GM10266 (cell line): ENCODE results near the gene RHOV.
A peak's percentile ranks its signal among the peaks of the same experiment; 100 is the strongest.

Source experiments
- DNase-seq: peaks from one replicate; pipeline ENCODE4 v3.0.0; 2012; ENCODE audit errors: extremely low spot score
- TF ChIP-seq, protein P1 (sequence below): IDR thresholded peaks from 2 replicates; pipeline ENCODE4 v1.5.1; 2012; ENCODE audit warnings: mild to moderate bottlenecking, low read depth; ENCODE audit not compliant: control insufficient read depth, insufficient read depth; ENCODE audit errors: missing control alignments

RHOV gene

DNA sequence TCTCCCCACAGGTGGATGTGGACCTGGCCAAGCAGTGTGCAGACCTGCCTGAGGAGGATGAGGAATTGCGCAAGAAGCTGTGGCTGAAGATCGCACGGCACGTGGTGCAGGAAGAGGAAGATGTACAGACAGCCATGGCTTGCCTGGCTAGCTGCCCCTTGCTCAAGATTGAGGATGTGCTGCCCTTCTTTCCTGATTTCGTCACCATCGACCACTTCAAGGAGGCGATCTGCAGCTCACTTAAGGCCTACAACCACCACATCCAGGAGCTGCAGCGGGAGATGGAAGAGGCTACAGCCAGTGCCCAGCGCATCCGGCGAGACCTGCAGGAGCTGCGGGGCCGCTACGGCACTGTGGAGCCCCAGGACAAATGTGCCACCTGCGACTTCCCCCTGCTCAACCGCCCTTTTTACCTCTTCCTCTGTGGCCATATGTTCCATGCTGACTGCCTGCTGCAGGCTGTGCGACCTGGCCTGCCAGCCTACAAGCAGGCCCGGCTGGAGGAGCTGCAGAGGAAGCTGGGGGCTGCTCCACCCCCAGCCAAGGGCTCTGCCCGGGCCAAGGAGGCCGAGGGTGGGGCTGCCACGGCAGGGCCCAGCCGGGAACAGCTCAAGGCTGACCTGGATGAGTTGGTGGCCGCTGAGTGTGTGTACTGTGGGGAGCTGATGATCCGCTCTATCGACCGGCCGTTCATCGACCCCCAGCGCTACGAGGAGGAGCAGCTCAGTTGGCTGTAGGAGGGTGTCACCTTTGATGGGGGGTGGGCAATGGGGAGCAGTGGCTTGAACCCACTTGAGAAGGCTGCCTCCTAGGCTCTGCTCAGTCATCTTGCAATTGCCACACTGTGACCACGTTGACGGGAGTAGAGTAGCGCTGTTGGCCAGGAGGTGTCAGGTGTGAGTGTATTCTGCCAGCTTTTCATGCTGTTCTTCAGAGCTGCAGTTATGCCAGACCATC lies 28.8 kb upstream of the RHOV start:
- TF ChIP-seq, protein P1, sequence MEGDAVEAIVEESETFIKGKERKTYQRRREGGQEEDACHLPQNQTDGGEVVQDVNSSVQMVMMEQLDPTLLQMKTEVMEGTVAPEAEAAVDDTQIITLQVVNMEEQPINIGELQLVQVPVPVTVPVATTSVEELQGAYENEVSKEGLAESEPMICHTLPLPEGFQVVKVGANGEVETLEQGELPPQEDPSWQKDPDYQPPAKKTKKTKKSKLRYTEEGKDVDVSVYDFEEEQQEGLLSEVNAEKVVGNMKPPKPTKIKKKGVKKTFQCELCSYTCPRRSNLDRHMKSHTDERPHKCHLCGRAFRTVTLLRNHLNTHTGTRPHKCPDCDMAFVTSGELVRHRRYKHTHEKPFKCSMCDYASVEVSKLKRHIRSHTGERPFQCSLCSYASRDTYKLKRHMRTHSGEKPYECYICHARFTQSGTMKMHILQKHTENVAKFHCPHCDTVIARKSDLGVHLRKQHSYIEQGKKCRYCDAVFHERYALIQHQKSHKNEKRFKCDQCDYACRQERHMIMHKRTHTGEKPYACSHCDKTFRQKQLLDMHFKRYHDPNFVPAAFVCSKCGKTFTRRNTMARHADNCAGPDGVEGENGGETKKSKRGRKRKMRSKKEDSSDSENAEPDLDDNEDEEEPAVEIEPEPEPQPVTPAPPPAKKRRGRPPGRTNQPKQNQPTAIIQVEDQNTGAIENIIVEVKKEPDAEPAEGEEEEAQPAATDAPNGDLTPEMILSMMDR, result no peak
- DNase-seq, result no peak

DNA sequence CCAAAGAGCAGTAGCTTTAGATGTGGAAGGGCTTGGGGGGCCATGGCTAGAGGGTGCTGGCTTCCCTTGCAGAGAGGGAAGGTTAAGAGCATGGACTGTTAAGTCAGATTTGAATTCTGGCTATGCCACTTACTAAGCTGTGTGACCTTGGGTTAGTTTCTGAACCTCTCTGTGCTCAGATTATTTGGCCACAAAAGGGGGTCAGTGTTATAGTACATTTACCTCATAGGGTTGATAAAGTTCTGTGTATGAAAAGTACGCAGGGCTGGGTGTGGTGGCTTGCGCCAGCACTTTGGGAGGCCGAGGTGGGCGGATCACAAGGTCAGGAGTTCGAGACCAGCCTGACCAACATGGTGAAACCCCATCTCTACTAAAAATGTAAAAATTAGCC lies 27.0 kb upstream of the RHOV start:
- TF ChIP-seq, protein P1, result no peak

DNA sequence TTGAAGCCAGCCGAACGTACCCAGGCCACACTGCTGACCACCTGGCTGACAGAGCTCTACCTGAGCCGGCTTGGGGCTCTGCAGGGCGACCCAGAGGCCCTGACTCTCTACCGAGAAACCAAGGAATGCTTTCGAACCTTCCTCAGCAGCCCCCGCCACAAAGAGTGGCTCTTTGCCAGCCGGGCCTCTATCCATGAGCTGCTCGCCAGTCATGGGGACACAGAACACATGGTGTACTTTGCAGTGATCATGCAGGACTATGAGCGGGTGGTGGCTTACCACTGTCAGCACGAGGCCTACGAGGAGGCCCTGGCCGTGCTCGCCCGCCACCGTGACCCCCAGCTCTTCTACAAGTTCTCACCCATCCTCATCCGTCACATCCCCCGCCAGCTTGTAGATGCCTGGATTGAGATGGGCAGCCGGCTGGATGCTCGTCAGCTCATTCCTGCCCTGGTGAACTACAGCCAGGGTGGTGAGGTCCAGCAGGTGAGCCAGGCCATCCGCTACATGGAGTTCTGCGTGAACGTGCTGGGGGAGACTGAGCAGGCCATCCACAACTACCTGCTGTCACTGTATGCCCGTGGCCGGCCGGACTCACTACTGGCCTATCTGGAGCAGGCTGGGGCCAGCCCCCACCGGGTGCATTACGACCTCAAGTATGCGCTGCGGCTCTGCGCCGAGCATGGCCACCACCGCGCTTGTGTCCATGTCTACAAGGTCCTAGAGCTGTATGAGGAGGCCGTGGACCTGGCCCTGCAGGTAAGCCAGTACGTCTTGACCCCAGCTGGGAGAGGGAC lies 26.4 kb upstream of the RHOV start:
- DNase-seq, result no peak

More for the DNA sequence above, 27.0 kb upstream of the RHOV start:
- no peak for DNase-seq

DNA sequence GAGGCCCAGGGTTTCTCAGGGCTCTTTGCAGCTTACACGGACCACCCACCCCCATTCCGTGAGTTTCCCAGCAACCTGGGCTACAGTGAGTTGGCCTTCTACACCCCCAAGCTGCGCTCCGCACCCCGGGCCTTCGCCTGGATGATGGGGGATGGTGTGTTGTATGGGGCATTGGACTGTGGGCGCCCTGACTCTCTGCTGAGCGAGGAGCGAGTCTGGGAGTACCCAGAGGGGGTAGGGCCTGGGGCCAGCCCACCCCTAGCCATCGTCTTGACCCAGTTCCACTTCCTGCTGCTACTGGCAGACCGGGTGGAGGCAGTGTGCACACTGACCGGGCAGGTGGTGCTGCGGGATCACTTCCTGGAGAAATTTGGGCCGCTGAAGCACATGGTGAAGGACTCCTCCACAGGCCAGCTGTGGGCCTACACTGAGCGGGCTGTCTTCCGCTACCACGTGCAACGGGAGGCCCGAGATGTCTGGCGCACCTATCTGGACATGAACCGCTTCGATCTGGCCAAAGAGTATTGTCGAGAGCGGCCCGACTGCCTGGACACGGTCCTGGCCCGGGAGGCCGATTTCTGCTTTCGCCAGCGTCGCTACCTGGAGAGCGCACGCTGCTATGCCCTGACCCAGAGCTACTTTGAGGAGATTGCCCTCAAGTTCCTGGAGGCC lies 25.6 kb upstream of the RHOV start:
- no peak for DNase-seq

More for the DNA sequence above, 26.4 kb upstream of the RHOV start:
- TF ChIP-seq, protein P1, result no peak

DNA sequence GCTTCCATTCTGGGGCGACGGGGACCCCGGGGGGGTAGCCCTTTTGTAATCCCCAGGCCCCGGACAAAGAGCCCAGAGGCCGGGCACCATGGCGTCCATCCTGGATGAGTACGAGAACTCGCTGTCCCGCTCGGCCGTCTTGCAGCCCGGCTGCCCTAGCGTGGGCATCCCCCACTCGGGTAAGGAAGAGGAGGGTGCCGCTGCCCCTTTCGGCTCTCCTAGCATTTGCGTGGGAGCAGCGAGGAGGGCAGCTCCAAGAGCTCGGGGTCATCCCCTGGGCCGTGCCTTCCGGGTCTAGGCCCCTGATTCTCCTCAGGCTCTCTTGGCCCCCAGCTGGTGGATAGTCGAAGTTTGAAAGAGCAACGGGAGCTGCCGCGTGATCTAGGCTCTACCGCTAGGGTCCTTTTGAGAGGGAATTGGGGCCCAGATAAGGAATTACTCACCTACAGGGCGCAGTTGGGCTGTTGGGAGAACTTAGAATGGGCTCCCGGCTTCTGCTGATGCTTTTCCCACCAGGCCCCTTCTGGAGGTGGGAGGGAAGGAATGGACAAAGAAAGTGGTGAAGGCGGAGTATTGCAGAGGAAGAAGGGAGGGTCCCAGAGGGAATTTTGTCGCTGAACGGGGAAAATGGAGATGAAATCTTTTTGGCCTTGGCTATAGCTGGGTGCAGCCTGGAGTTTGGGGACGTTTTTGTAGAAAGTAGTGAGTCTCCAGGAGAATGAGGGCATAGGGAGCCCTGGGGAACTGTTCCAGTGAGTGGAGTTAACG lies 20.8 kb upstream of the RHOV start:
- no peak for DNase-seq
- TF ChIP-seq, protein P1, result peak; percentile 33

More for the DNA sequence above, 25.6 kb upstream of the RHOV start:
- TF ChIP-seq, protein P1, result no peak

DNA sequence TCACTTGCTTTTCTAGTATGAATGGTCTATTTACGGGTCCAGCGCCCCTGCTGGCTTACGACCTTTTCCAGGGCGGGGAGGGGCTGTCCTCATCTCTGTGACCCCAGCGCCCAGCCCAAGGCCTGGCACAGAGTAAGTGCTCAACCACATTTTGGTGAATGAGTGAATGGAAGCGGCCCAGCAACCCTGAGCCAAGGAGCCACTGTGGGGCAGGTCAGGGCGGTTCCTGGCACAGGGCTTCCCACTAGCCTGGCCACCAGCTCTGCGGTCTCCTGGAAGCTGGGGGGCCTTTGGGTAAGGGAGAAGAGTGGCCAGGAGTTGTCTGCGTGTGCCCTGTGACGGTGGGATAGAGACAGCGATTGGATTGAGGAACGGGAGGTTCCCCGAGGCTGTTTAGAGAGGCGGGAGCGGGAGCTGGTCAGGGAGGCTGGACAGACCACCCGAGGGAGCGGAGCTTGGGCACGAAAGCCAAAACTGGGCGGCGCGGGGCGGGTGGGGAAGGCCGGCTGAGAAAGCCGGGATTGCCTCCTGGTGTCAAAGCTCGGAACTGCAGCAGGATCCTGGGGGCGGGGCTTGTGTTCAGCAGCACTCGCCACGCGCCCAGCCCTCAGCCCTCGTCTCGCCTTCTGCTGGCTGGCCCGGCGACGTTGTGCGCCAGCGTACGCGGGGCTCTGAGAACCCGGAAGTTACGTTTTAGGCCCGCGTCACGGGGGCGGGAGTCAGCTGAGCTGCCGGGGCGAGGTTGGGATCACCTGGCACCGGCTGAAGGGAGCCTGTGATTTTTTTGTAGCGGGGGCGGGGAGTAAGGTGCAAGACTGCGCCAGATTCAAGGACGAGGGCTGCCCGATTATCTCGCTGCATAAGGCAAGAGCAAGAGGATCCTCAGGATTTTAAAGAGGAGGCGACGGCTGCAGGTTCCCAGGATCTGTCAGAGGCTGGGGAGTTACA lies 20.0 kb upstream of the RHOV start, which contains the start of gene VPS18:
VPS18 (plus strand) TSS at position 718 of the 948 bp plus-strand sequence. CDS start 319 bp downstream, outside the sequence.
- TF ChIP-seq, protein P1, result peak; percentile 93
- peak; percentile 92 for DNase-seq
